GM23338 (cell line): ENCODE results near the gene CAPZB.

ENCODE experiments used
- CREB1 ChIP-seq: fragments of 250-450 bp; sonication (Bioruptor Pico); IDR thresholded peaks from 2 replicates; pipeline ENCODE4 v1.5.0; 2020; ENCODE audit warnings: low read depth, mild to moderate bottlenecking, moderate library complexity
- EZH2 ChIP-seq: fragments of 200-600 bp; sonication (generic); IDR thresholded peaks from one replicate; pipeline ENCODE4 v1.8.0; 2017; ENCODE audit warnings: antibody characterized with exemption, mild to moderate bottlenecking, low read depth; ENCODE audit not compliant: unreplicated experiment
- TF ChIP-seq, protein P1 (sequence below), 2 experiments: fragments of 200-600 bp in 1 of 2; sonication (generic) in 1 of 2; conservative IDR thresholded peaks; 2 replicates each; pipeline versions ENCODE4 v1.5.1 to v1.6.1; 2016 to 2017; ENCODE audit warnings: antibody characterized with exemption in 2 of 2, low read depth in 2 of 2, mild to moderate bottlenecking in 2 of 2, moderate library complexity in 1 of 2
- TF ChIP-seq, protein P2 (sequence below): IDR thresholded peaks from one replicate; pipeline ENCODE4 v1.6.1; 2018; ENCODE audit warnings: antibody characterized with exemption; ENCODE audit not compliant: unreplicated experiment

- TF ChIP-seq, protein P1, sequence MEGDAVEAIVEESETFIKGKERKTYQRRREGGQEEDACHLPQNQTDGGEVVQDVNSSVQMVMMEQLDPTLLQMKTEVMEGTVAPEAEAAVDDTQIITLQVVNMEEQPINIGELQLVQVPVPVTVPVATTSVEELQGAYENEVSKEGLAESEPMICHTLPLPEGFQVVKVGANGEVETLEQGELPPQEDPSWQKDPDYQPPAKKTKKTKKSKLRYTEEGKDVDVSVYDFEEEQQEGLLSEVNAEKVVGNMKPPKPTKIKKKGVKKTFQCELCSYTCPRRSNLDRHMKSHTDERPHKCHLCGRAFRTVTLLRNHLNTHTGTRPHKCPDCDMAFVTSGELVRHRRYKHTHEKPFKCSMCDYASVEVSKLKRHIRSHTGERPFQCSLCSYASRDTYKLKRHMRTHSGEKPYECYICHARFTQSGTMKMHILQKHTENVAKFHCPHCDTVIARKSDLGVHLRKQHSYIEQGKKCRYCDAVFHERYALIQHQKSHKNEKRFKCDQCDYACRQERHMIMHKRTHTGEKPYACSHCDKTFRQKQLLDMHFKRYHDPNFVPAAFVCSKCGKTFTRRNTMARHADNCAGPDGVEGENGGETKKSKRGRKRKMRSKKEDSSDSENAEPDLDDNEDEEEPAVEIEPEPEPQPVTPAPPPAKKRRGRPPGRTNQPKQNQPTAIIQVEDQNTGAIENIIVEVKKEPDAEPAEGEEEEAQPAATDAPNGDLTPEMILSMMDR (conservative IDR thresholded peaks at IDR 0.05; ENCODE audit: low read depth in 2 of 2): no peak
- no peak for TF ChIP-seq CREB1 (CRISPR knock-in tag)
- TF ChIP-seq, protein P2, sequence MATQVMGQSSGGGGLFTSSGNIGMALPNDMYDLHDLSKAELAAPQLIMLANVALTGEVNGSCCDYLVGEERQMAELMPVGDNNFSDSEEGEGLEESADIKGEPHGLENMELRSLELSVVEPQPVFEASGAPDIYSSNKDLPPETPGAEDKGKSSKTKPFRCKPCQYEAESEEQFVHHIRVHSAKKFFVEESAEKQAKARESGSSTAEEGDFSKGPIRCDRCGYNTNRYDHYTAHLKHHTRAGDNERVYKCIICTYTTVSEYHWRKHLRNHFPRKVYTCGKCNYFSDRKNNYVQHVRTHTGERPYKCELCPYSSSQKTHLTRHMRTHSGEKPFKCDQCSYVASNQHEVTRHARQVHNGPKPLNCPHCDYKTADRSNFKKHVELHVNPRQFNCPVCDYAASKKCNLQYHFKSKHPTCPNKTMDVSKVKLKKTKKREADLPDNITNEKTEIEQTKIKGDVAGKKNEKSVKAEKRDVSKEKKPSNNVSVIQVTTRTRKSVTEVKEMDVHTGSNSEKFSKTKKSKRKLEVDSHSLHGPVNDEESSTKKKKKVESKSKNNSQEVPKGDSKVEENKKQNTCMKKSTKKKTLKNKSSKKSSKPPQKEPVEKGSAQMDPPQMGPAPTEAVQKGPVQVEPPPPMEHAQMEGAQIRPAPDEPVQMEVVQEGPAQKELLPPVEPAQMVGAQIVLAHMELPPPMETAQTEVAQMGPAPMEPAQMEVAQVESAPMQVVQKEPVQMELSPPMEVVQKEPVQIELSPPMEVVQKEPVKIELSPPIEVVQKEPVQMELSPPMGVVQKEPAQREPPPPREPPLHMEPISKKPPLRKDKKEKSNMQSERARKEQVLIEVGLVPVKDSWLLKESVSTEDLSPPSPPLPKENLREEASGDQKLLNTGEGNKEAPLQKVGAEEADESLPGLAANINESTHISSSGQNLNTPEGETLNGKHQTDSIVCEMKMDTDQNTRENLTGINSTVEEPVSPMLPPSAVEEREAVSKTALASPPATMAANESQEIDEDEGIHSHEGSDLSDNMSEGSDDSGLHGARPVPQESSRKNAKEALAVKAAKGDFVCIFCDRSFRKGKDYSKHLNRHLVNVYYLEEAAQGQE: no peak
- TF ChIP-seq EZH2: no peak
Observed at GRCh38 chr1:19313636-19313959, 171.7 kb downstream of the CAPZB start.
